SK-N-SH treated with all-trans-retinoic acid at 6 μM for 48 hours (cell line): Measurements from ENCODE around the gene PNMA6F.

Experiments used
- ATAC-seq: fragments of 200-7000 bp; cut with Tn5 transposase; 3 replicates; pipeline ENCODE4 v1.9.1; 2020; ENCODE audit warnings: mild to moderate bottlenecking, moderate library complexity
- BACH2 ChIP-seq: fragments of 250-450 bp; sonication (Bioruptor Pico); IDR thresholded peaks from 2 replicates; pipeline ENCODE4 v1.9.0; 2021; ENCODE audit warnings: mild to moderate bottlenecking, borderline replicate concordance
- CSDC2 ChIP-seq: fragments of 250-450 bp; sonication (Bioruptor Pico); IDR thresholded peaks from 2 replicates; pipeline ENCODE4 v1.5.0; 2020; ENCODE audit warnings: mild to moderate bottlenecking, moderate library complexity
- ESRRG ChIP-seq: fragments of 250-450 bp; sonication (Bioruptor Pico); IDR thresholded peaks from 2 replicates; pipeline ENCODE4 v1.6.1; 2021; ENCODE audit warnings: mild to moderate bottlenecking
- GLIS3 ChIP-seq: fragments of 250-450 bp; sonication (Bioruptor Pico); IDR thresholded peaks from 2 replicates; pipeline ENCODE4 v1.5.0; 2020; ENCODE audit warnings: mild to moderate bottlenecking, moderate library complexity
- ISL1 ChIP-seq: fragments of 250-450 bp; sonication (Bioruptor Pico); IDR thresholded peaks from 2 replicates; pipeline ENCODE4 v2.1.2; 2022; ENCODE audit warnings: mild to moderate bottlenecking, moderate library complexity
- OSR1 ChIP-seq: fragments of 250-450 bp; sonication (Bioruptor Pico); IDR thresholded peaks from 2 replicates; pipeline ENCODE4 v1.8.0; 2022; ENCODE audit warnings: moderate library complexity, mild to moderate bottlenecking, inconsistent platforms
- PPARA ChIP-seq: fragments of 250-450 bp; sonication (Bioruptor Pico); IDR thresholded peaks from 2 replicates; pipeline ENCODE4 v1.5.0; 2020; ENCODE audit warnings: mild to moderate bottlenecking, borderline replicate concordance
- RARB ChIP-seq: fragments of 250-450 bp; sonication (Bioruptor Pico); IDR thresholded peaks from 2 replicates; pipeline ENCODE4 v1.8.0; 2021; ENCODE audit warnings: mild to moderate bottlenecking, moderate library complexity
- SNAI2 ChIP-seq: fragments of 250-450 bp; sonication (Bioruptor Pico); IDR thresholded peaks from 2 replicates; pipeline ENCODE4 v1.5.0; 2020; ENCODE audit warnings: mild to moderate bottlenecking, moderate library complexity
- TCF4 ChIP-seq: fragments of 250-450 bp; sonication (Bioruptor Pico); IDR thresholded peaks from 2 replicates; pipeline ENCODE4 v1.8.0; 2021; ENCODE audit warnings: mild to moderate bottlenecking, moderate library complexity, borderline replicate concordance
- ZC3H10 ChIP-seq: fragments of 250-450 bp; sonication (Bioruptor Pico); IDR thresholded peaks from 2 replicates; pipeline ENCODE4 v1.5.1; 2021; ENCODE audit warnings: mild to moderate bottlenecking, moderate library complexity
- ZFP3 ChIP-seq: fragments of 250-450 bp; sonication (Bioruptor Pico); IDR thresholded peaks from 2 replicates; pipeline ENCODE4 v1.5.0; 2020; ENCODE audit warnings: mild to moderate bottlenecking, moderate library complexity
- ZFP30 ChIP-seq: fragments of 450-650 bp; formaldehyde crosslinking; IDR thresholded peaks from 2 replicates; pipeline ENCODE4 v1.5.0; 2022; ENCODE audit warnings: mild to moderate bottlenecking, moderate library complexity
- ZNF565 ChIP-seq: fragments of 450-650 bp; formaldehyde crosslinking; conservative IDR thresholded peaks from 2 replicates; pipeline ENCODE4 v1.5.0; 2020; ENCODE audit warnings: low read depth, mild to moderate bottlenecking, moderate library complexity
- ZNF70 ChIP-seq: fragments of 450-650 bp; formaldehyde crosslinking; IDR thresholded peaks from 2 replicates; pipeline ENCODE4 v1.5.0; 2020; ENCODE audit warnings: mild to moderate bottlenecking, moderate library complexity
- ZNF8 ChIP-seq: fragments of 450-650 bp; formaldehyde crosslinking; IDR thresholded peaks from 2 replicates; pipeline ENCODE4 v1.5.0; 2020; ENCODE audit warnings: mild to moderate bottlenecking, moderate library complexity
- TF ChIP-seq, protein P1 (sequence below): fragments of 250-450 bp; sonication (Bioruptor Pico); IDR thresholded peaks from 2 replicates; pipeline ENCODE4 v1.5.0; 2020; ENCODE audit warnings: mild to moderate bottlenecking, moderate library complexity
- TF ChIP-seq, protein P2 (sequence below): fragments of 250-450 bp; sonication (Bioruptor Pico); IDR thresholded peaks from 2 replicates; pipeline ENCODE4 v1.8.0; 2021; ENCODE audit warnings: low read depth, mild to moderate bottlenecking, moderate library complexity, borderline replicate concordance
- TF ChIP-seq, protein P3 (sequence below): fragments of 250-450 bp; sonication (Bioruptor Pico); IDR thresholded peaks from 2 replicates; pipeline ENCODE4 v1.5.1; 2021; ENCODE audit warnings: mild to moderate bottlenecking, moderate library complexity
- TF ChIP-seq, protein P4 (sequence below): fragments of 250-450 bp; sonication (Bioruptor Pico); IDR thresholded peaks from 2 replicates; pipeline ENCODE4 v1.5.1; 2020; ENCODE audit warnings: low read depth, mild to moderate bottlenecking, moderate library complexity
- TF ChIP-seq, protein P5 (sequence below): fragments of 250-450 bp; sonication (Bioruptor Pico); IDR thresholded peaks from 2 replicates; pipeline ENCODE4 v1.8.0; 2020; ENCODE audit warnings: mild to moderate bottlenecking, moderate library complexity, borderline replicate concordance

Gene PNMA6F

DNA sequence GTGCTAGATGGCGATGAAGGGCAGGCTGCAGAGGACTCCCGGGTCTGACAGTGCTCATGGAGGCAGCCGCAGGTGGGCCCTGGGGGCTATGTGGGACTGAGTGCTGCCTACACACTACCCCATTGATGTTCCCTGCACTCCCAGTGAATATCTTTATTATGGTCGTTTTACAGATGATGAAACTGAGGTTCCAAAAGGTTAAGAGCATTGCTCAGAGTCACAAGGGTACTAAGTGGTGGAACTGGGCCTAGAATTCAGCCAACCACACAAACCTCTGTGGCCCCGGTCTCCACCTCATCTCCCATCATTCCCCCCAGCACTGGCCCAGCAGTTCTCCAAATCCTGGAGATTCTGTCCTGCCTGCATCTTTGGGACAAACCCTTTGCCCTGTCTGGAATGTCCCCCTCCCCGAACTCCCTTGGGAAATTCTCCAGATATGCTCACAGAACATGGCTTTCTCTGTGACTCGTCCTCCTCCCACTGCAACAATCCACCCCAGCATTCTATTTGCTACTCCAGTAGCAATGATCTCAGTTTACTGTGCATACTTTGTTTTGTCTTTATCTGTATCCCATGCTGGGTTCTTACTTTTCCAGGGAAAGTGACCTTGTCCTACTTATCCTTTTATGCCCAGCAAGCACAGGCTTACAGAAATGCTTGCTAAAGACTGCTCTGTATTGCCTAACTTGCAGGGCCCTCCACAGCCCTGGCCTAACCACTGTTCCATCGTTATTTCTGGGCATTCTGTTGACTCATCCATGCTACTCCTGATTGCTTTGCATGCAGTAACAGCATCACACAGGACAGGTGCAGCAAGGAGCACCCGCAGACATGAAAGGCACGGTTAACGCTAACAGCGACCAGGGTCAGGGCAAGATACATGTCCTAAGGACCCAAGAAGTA, 14.0 kb downstream of the PNMA6F start:
- ATAC-seq, result no peak
- no peak for TF ChIP-seq OSR1 (CRISPR knock-in tag)
- no peak for TF ChIP-seq ZNF70 (CRISPR knock-in tag)
- TF ChIP-seq, protein P1, sequence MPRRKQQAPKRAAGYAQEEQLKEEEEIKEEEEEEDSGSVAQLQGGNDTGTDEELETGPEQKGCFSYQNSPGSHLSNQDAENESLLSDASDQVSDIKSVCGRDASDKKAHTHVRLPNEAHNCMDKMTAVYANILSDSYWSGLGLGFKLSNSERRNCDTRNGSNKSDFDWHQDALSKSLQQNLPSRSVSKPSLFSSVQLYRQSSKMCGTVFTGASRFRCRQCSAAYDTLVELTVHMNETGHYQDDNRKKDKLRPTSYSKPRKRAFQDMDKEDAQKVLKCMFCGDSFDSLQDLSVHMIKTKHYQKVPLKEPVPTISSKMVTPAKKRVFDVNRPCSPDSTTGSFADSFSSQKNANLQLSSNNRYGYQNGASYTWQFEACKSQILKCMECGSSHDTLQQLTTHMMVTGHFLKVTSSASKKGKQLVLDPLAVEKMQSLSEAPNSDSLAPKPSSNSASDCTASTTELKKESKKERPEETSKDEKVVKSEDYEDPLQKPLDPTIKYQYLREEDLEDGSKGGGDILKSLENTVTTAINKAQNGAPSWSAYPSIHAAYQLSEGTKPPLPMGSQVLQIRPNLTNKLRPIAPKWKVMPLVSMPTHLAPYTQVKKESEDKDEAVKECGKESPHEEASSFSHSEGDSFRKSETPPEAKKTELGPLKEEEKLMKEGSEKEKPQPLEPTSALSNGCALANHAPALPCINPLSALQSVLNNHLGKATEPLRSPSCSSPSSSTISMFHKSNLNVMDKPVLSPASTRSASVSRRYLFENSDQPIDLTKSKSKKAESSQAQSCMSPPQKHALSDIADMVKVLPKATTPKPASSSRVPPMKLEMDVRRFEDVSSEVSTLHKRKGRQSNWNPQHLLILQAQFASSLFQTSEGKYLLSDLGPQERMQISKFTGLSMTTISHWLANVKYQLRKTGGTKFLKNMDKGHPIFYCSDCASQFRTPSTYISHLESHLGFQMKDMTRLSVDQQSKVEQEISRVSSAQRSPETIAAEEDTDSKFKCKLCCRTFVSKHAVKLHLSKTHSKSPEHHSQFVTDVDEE (CRISPR knock-in tag), result no peak
- no peak for TF ChIP-seq ZC3H10
- TF ChIP-seq, protein P2, sequence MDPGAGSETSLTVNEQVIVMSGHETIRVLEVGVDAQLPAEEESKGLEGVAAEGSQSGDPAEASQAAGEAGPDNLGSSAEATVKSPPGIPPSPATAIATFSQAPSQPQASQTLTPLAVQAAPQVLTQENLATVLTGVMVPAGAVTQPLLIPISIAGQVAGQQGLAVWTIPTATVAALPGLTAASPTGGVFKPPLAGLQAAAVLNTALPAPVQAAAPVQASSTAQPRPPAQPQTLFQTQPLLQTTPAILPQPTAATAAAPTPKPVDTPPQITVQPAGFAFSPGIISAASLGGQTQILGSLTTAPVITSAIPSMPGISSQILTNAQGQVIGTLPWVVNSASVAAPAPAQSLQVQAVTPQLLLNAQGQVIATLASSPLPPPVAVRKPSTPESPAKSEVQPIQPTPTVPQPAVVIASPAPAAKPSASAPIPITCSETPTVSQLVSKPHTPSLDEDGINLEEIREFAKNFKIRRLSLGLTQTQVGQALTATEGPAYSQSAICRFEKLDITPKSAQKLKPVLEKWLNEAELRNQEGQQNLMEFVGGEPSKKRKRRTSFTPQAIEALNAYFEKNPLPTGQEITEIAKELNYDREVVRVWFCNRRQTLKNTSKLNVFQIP (CRISPR knock-in tag), result no peak
- TF ChIP-seq ISL1 (CRISPR knock-in tag), result no peak
- no peak for TF ChIP-seq RARB (CRISPR knock-in tag)
- TF ChIP-seq ESRRG (CRISPR knock-in tag), result no peak
- TF ChIP-seq, protein P3, sequence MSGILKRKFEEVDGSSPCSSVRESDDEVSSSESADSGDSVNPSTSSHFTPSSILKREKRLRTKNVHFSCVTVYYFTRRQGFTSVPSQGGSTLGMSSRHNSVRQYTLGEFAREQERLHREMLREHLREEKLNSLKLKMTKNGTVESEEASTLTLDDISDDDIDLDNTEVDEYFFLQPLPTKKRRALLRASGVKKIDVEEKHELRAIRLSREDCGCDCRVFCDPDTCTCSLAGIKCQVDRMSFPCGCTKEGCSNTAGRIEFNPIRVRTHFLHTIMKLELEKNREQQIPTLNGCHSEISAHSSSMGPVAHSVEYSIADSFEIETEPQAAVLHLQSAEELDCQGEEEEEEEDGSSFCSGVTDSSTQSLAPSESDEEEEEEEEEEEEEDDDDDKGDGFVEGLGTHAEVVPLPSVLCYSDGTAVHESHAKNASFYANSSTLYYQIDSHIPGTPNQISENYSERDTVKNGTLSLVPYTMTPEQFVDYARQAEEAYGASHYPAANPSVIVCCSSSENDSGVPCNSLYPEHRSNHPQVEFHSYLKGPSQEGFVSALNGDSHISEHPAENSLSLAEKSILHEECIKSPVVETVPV (CRISPR knock-in tag), result no peak
- no peak for TF ChIP-seq CSDC2 (CRISPR knock-in tag)
- TF ChIP-seq BACH2, result no peak
- TF ChIP-seq TCF4 (CRISPR knock-in tag), result no peak
- no peak for TF ChIP-seq PPARA
- no peak for TF ChIP-seq ZNF565 (CRISPR knock-in tag)
- no peak for TF ChIP-seq ZFP30 (CRISPR knock-in tag)
- TF ChIP-seq GLIS3 (CRISPR knock-in tag), result no peak
- no peak for TF ChIP-seq SNAI2
- TF ChIP-seq, protein P4, sequence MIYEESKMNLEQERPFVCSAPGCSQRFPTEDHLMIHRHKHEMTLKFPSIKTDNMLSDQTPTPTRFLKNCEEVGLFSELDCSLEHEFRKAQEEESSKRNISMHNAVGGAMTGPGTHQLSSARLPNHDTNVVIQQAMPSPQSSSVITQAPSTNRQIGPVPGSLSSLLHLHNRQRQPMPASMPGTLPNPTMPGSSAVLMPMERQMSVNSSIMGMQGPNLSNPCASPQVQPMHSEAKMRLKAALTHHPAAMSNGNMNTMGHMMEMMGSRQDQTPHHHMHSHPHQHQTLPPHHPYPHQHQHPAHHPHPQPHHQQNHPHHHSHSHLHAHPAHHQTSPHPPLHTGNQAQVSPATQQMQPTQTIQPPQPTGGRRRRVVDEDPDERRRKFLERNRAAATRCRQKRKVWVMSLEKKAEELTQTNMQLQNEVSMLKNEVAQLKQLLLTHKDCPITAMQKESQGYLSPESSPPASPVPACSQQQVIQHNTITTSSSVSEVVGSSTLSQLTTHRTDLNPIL (CRISPR knock-in tag), result no peak
- TF ChIP-seq ZFP3 (CRISPR knock-in tag), result no peak

DNA sequence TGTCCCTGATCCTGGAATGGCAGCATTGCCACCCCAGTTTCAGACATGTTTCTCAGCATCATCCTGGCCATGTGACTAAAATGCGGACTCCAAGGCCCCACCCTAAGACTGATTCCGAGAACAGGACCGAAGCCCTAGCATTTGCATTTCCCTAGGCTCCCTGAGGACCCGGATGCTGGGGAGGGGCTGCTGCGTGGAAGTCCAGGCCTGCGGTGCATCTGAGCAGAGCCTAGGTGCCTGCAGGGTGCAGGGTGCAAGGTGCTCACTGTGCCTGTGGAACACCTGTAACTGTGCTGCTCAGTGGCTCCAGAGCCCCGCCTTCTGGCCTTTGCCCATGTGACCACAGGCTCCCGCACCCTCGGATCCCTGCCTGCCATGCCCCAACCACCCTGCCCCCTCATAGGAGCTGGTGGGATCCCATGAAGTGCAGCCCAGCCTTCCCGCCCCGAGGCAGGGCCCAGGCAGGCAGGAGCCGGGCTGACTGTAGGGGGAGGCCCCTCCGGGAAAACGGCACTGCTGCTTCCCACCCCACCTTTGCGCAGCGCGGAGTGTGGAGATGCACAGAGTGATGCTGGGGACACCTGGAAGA, 14.9 kb downstream of the PNMA6F start:
- ATAC-seq, result no peak
- TF ChIP-seq ZFP30 (CRISPR knock-in tag), result no peak
- TF ChIP-seq RARB (CRISPR knock-in tag), result no peak
- no peak for TF ChIP-seq ZNF70 (CRISPR knock-in tag)
- TF ChIP-seq ESRRG (CRISPR knock-in tag), result no peak
- TF ChIP-seq, protein P1 (CRISPR knock-in tag), result no peak
- TF ChIP-seq, protein P5, sequence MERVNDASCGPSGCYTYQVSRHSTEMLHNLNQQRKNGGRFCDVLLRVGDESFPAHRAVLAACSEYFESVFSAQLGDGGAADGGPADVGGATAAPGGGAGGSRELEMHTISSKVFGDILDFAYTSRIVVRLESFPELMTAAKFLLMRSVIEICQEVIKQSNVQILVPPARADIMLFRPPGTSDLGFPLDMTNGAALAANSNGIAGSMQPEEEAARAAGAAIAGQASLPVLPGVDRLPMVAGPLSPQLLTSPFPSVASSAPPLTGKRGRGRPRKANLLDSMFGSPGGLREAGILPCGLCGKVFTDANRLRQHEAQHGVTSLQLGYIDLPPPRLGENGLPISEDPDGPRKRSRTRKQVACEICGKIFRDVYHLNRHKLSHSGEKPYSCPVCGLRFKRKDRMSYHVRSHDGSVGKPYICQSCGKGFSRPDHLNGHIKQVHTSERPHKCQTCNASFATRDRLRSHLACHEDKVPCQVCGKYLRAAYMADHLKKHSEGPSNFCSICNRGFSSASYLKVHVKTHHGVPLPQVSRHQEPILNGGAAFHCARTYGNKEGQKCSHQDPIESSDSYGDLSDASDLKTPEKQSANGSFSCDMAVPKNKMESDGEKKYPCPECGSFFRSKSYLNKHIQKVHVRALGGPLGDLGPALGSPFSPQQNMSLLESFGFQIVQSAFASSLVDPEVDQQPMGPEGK (CRISPR knock-in tag), result no peak
- no peak for TF ChIP-seq OSR1 (CRISPR knock-in tag)
- TF ChIP-seq GLIS3 (CRISPR knock-in tag), result no peak
- no peak for TF ChIP-seq ISL1 (CRISPR knock-in tag)
- no peak for TF ChIP-seq ZC3H10
- no peak for TF ChIP-seq TCF4 (CRISPR knock-in tag)
- no peak for TF ChIP-seq ZNF8 (CRISPR knock-in tag)
